H1 (cell line): ENCODE results near the gene PPP4R1. TPM values are rescaled to one million over a fixed set of nuclear protein-coding genes. Genes with fewer than 3 reads are reported as not detected.

Source experiments
- CTCF ChIA-PET: fragments of 300-600 bp; sonication (Branson Sonifier 250); formaldehyde crosslinking; loops from one replicate; lab custom pipeline; 2021; ENCODE audit not compliant: partially characterized antibody; lab: Charles Lee
- POLR2A ChIA-PET: fragments of 300-600 bp; sonication (Branson Sonifier 250); formaldehyde crosslinking; loops from one replicate; lab custom pipeline; 2021; ENCODE audit warnings: inconsistent platforms; ENCODE audit not compliant: partially characterized antibody; lab: Charles Lee
- DNase-seq, 2 experiments: peaks; one replicate each; pipeline versions ENCODE4 v3.0.0 to v3.0.0-alpha.2; 2010 to 2022; ENCODE audit warnings: low spot score in 2 of 2, low read depth in 1 of 2, mixed read lengths in 1 of 2
- FAIRE-seq: peaks from 2 replicates; lab custom pipeline; 2011; peaks lifted over from hg19 to GRCh38; lab: Jason Lieb, UNC
- H2AFZ ChIP-seq: 2 replicates; pipeline ENCODE4 v1.8.1; 2012; ENCODE audit warnings: low read length, inconsistent platforms
- H2AK5ac ChIP-seq: 2 replicates; pipeline ENCODE4 v1.6.1; 2013; ENCODE audit warnings: low read depth, low read length
- H2BK120ac ChIP-seq: replicated peaks from 2 replicates; pipeline ENCODE3; 2013; ENCODE audit warnings: low read depth, low read length, inconsistent platforms
- H2BK12ac ChIP-seq: 2 replicates; pipeline ENCODE4 v1.6.1; 2013; ENCODE audit warnings: low read depth, low read length
- H2BK15ac ChIP-seq: 2 replicates; pipeline ENCODE4 v1.6.1; 2013; ENCODE audit warnings: low read length
- H2BK20ac ChIP-seq: 2 replicates; pipeline ENCODE4 v1.6.1; 2013; ENCODE audit warnings: low read length
- H2BK5ac ChIP-seq: 2 replicates; pipeline ENCODE4 v1.6.1; 2013; ENCODE audit warnings: low read depth, low read length
- H3K14ac ChIP-seq: 2 replicates; pipeline ENCODE4 v1.6.1; 2013; ENCODE audit warnings: inconsistent platforms; ENCODE audit not compliant: insufficient read length
- H3K18ac ChIP-seq: 2 replicates; pipeline ENCODE4 v1.6.1; 2013; ENCODE audit warnings: low read length; ENCODE audit errors: extremely low read depth
- H3K23ac ChIP-seq: 2 replicates; pipeline ENCODE4 v1.6.1; 2013; ENCODE audit warnings: inconsistent platforms; ENCODE audit not compliant: insufficient read length
- H3K23me2 ChIP-seq: 2 replicates; pipeline ENCODE4 v1.6.1; 2013; ENCODE audit warnings: low read depth, low read length
- H3K27ac ChIP-seq: 2 replicates; pipeline ENCODE4 v1.6.1; 2011; ENCODE audit warnings: low read depth, low read length, inconsistent platforms
- H3K27me3 ChIP-seq, 4 experiments: replicated peaks in 1 of 4; 1 replicate in 1 of 4; 2 replicates in 3 of 4; pipeline versions ENCODE4 v1.6.1 to v1.8.1; 2011 to 2013; ENCODE audit warnings: low read length in 3 of 4, mild to moderate bottlenecking in 3 of 4, inconsistent platforms in 2 of 4, mixed read lengths in 2 of 4, moderate library complexity in 1 of 4; ENCODE audit not compliant: control insufficient read depth in 3 of 4, insufficient read depth in 3 of 4; ENCODE audit errors: extremely low read depth in 1 of 4
- H3K36me3 ChIP-seq, 4 experiments: 2 replicates each; pipeline versions ENCODE4 v1.6.1 to v1.8.1; 2011 to 2013; ENCODE audit warnings: mild to moderate bottlenecking in 4 of 4, low read length in 3 of 4, moderate library complexity in 2 of 4, control low read depth in 1 of 4, inconsistent platforms in 1 of 4; ENCODE audit not compliant: insufficient read depth in 4 of 4, control insufficient read depth in 2 of 4
- H3K4ac ChIP-seq: replicated peaks from 2 replicates; pipeline ENCODE3; 2013; ENCODE audit warnings: low read length, low read depth, mixed read lengths, inconsistent platforms; ENCODE audit not compliant: insufficient read length
- H3K4me1 ChIP-seq, 4 experiments: replicated peaks in 1 of 4; 1 replicate in 1 of 4; 2 replicates in 3 of 4; pipeline versions ENCODE4 v1.6.1 to v1.8.1; 2011 to 2013; ENCODE audit warnings: low read length in 3 of 4, inconsistent platforms in 2 of 4, mixed read lengths in 1 of 4; ENCODE audit not compliant: insufficient read depth in 4 of 4, control insufficient read depth in 3 of 4
- H3K4me2 ChIP-seq, 2 experiments: 2 replicates each; pipeline versions ENCODE4 v1.6.1 to v1.8.1; 2011 to 2013; ENCODE audit warnings: low read depth in 2 of 2, low read length in 2 of 2, control low read depth in 1 of 2, inconsistent platforms in 1 of 2, mild to moderate bottlenecking in 1 of 2; ENCODE audit not compliant: insufficient read depth in 1 of 2
- H3K4me3 ChIP-seq, 4 experiments: fragments of 200-600, 300-600 bp in 1 of 4; sonication (generic), shearing (Covaris generic), sonication (Bioruptor Twin) in 1 of 4; 2 replicates each; pipeline versions ENCODE4 v1.5.1 to v1.8.1; 2011 to 2016; ENCODE audit warnings: low read length in 4 of 4, low read depth in 3 of 4, control low read depth in 2 of 4, inconsistent platforms in 2 of 4, mild to moderate bottlenecking in 2 of 4, mixed read lengths in 1 of 4, moderate library complexity in 1 of 4; ENCODE audit not compliant: insufficient read depth in 2 of 4; ENCODE audit errors: extremely low read depth in 1 of 4
- H3K56ac ChIP-seq: replicated peaks from 2 replicates; pipeline ENCODE3; 2013; ENCODE audit warnings: low read depth, mild to moderate bottlenecking, mixed read lengths, low read length, inconsistent platforms; ENCODE audit not compliant: insufficient read length
- H3K79me1 ChIP-seq: 2 replicates; pipeline ENCODE4 v1.6.1; 2013; ENCODE audit warnings: low read depth, low read length, control low read depth
- H3K79me2 ChIP-seq, 2 experiments: 2 replicates each; pipeline versions ENCODE4 v1.6.1 to v1.8.1; 2012 to 2013; ENCODE audit warnings: low read length in 2 of 2, mild to moderate bottlenecking in 2 of 2, inconsistent platforms in 1 of 2; ENCODE audit not compliant: insufficient read depth in 2 of 2, control insufficient read depth in 1 of 2
- H3K9ac ChIP-seq, 4 experiments: replicated peaks in 1 of 4; 1 replicate in 1 of 4; 2 replicates in 3 of 4; pipeline versions ENCODE4 v1.6.1 to v1.8.1; 2011 to 2013; ENCODE audit warnings: low read depth in 3 of 4, low read length in 3 of 4, control low read depth in 2 of 4, mild to moderate bottlenecking in 2 of 4, moderate library complexity in 2 of 4, inconsistent platforms in 1 of 4; ENCODE audit errors: extremely low read depth in 1 of 4
- H3K9me3 ChIP-seq, 2 experiments: 2 replicates each; pipeline versions ENCODE4 v1.6.1 to v1.8.1; 2012 to 2013; ENCODE audit warnings: mild to moderate bottlenecking in 2 of 2, moderate library complexity in 2 of 2, control low read depth in 1 of 2, inconsistent platforms in 1 of 2, low read depth in 1 of 2, low read length in 1 of 2, mixed read lengths in 1 of 2; ENCODE audit not compliant: insufficient read depth in 2 of 2
- H4K20me1 ChIP-seq, 2 experiments: replicated peaks in 1 of 2; 2 replicates each; pipeline versions ENCODE3 to v1.8.1; 2011 to 2013; ENCODE audit warnings: inconsistent platforms in 2 of 2, low read length in 2 of 2, mild to moderate bottlenecking in 1 of 2; ENCODE audit not compliant: insufficient read depth in 2 of 2, control insufficient read depth in 1 of 2
- H4K5ac ChIP-seq: 2 replicates; pipeline ENCODE4 v1.6.1; 2013; ENCODE audit warnings: low read length, low read depth, mixed read lengths, inconsistent platforms; ENCODE audit not compliant: insufficient read length
- H4K8ac ChIP-seq: 2 replicates; pipeline ENCODE4 v1.8.0; 2013; ENCODE audit warnings: mild to moderate bottlenecking, moderate library complexity, low read length, inconsistent platforms; ENCODE audit not compliant: insufficient read depth; ENCODE audit errors: extremely low read depth
- H4K91ac ChIP-seq: replicated peaks from 2 replicates; pipeline ENCODE3; 2013; ENCODE audit warnings: low read length, mixed read lengths, inconsistent platforms; ENCODE audit not compliant: insufficient read length
- ATF3 ChIP-seq: IDR thresholded peaks from 2 replicates; pipeline ENCODE4 v1.6.1; 2011; ENCODE audit warnings: low read depth, mild to moderate bottlenecking, low read length; ENCODE audit not compliant: insufficient read depth
- EGR1 ChIP-seq: IDR thresholded peaks from 2 replicates; pipeline ENCODE4 v1.6.1; 2011; ENCODE audit warnings: low read depth, low read length, borderline replicate concordance
- HDAC2 ChIP-seq, 2 experiments: fragments of 300-600 bp in 1 of 2; sonication (generic) in 1 of 2; IDR thresholded peaks; 2 replicates each; pipeline ENCODE4 v1.6.1; 2011 to 2012; ENCODE audit warnings: low read depth in 2 of 2, low read length in 2 of 2, mild to moderate bottlenecking in 2 of 2, moderate library complexity in 2 of 2, borderline replicate concordance in 1 of 2, inconsistent platforms in 1 of 2
- HDAC6 ChIP-seq: IDR thresholded peaks from one replicate; pipeline ENCODE4 v1.7.1; 2012; ENCODE audit warnings: low read depth, mild to moderate bottlenecking, inconsistent platforms, low read length, moderate library complexity
- SAP30 ChIP-seq: fragments of 300-600 bp; sonication (generic); IDR thresholded peaks from 2 replicates; pipeline ENCODE4 v1.7.1; 2012; ENCODE audit warnings: low read length, moderate library complexity, mild to moderate bottlenecking, inconsistent platforms; ENCODE audit not compliant: insufficient read depth, insufficient replicate concordance
- SUZ12 ChIP-seq: fragments of 200-600 bp; sonication (generic); IDR thresholded peaks from 2 replicates; pipeline ENCODE4 v1.6.1; 2012; ENCODE audit warnings: mild to moderate bottlenecking, inconsistent platforms, low read length, moderate library complexity, mixed read lengths
- TBP ChIP-seq: IDR thresholded peaks from 2 replicates; pipeline ENCODE4 v1.6.1; 2011; ENCODE audit warnings: low read depth, low read length, improper control_type of control experiment
- TEAD4 ChIP-seq: IDR thresholded peaks from 2 replicates; pipeline ENCODE4 v1.6.1; 2012; ENCODE audit warnings: low read depth, low read length, inconsistent platforms, mixed read lengths
- USF2 ChIP-seq: IDR thresholded peaks from 2 replicates; pipeline ENCODE4 v1.6.1; 2011; ENCODE audit warnings: low read length, improper control_type of control experiment
- WGBS, 2 experiments: shearing (Covaris generic) in 1 of 2; methylation state at CpG; one replicate each; pipeline versions ENCODE4 v1.1.6 to v1.1.7; 2013 to 2015; ENCODE audit warnings: low lambda C conversion rate in 2 of 2, mixed read lengths in 2 of 2, inconsistent platforms in 1 of 2, low coverage in 1 of 2, missing lambda C conversion rate in 1 of 2; ENCODE audit not compliant: insufficient replicate concordance in 2 of 2, insufficient coverage in 1 of 2, insufficient read length in 1 of 2; ENCODE audit errors: extremely low coverage in 1 of 2, missing lambda C conversion rate in 1 of 2; 5-methylcytosine and 5-hydroxymethylcytosine counted together
- polyA plus RNA-seq, 7 experiments: library from polyadenylated mRNA; depleted of rRNA in 3 of 7; stranded (reverse) in 5 of 7; unstranded in 2 of 7; fragments of >200 nt in 5 of 7; fragments of 200-250 nt in 2 of 7; gene quantifications; 1 replicate in 5 of 7; 2 replicates in 1 of 7; 4 replicates in 1 of 7; pipeline versions ENCODE4 v1.2.1 to v1.2.3, GENCODE V29; 2011 to 2013; ENCODE audit warnings: missing spikeins in 2 of 7, mixed read lengths in 2 of 7
- total RNA-seq: library from RNA; stranded (reverse); fragmentation: NEBNext Ultra II Directional; extraction: Animal tissue kit (Norgen Biotek cat#: 25700); gene quantifications from 2 replicates; pipeline ENCODE4 v1.2.1, GENCODE V29; 2021

The PPP4R1 gene
- total and polyA plus RNA-seq, 2 of the 8 experiments (the other 6 are each of a cell fraction or from before 2014, with no cell fraction given) = 67.4 to 96.1 TPM

DNA sequence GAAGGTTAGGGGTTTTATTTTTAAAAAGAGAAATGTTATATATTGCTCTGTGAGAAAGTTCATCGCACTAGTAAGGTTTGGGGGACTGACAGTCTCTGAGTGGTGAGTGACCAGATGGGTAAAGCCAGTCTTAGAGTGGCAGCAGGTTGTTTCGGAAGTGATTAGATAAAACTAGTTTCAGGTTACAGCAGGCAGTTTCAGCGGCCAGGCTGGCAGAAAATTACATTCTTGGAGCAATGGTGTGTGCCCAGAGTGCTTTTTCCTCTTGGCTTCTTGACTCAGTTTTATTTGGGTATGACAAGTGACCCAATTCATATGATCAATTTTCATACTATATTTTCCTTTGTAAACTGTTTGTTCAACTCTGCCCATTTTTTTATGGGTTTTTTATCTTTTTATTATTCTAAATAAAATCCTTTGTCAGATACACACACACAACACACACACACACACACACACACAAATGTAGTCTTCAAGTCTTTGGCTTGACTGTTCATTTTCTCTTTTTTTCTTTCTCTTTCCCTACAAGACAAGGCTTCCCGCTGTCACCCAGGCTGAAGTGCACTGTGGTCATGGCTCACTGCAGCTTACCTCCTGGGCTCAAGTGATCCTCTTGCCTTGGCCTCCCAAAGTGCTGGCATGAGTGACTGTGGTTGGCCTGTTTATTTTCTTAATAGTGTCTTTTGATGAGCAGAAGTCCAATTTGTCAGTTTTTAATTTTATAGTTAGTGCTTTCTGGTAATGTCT, 108.1 kb downstream of the PPP4R1 start:
- Histone ChIP-seq H2BK120ac (no peak overlapping the region), H3K56ac (no peak overlapping the region), H2BK12ac (no peak overlapping the region), H3K4me3 (no peak overlapping the region), H3K18ac (no peak overlapping the region), H3K79me1 (no peaks in the 10 kb centered on the region; the same call in 1 of the 2 replicates), H2BK15ac (no peak overlapping the region), H2BK5ac (no peak overlapping the region), H3K4me1 (peaks cover 0 to 2% (median 0%) of the 10 kb centered on the region in 4 experiments; a peak in 1 of 7 replicates), H3K27me3 (no peaks in the 10 kb centered on the region), H3K36me3 (0 out of 8 replicates have a peak, but pooled peaks cover 0 to 4% (median 0%) of the 10 kb centered on the region in 4 experiments), H4K20me1 (peaks cover 0 to 5% of the 10 kb centered on the region in 2 experiments), H3K23ac (no peak overlapping the region), H3K14ac (no peak overlapping the region), H4K8ac (no peak overlapping the region), H3K23me2 (no peaks in the 10 kb centered on the region), H3K79me2 (peaks cover 2 to 75% of the 10 kb centered on the region in 2 experiments; a peak in 3 of 4 replicates), H2AFZ (no peak overlapping the region), H3K9me3 (no peaks in the 10 kb centered on the region), H4K91ac (no peak overlapping the region), H3K4me2 (0 out of 4 replicates have a peak overlapping the region, but pooled peaks of 1 of the 2 experiments have one; percentile 8), H2AK5ac (no peak overlapping the region), H2BK20ac (no peak overlapping the region), H3K27ac (no peak overlapping the region), H4K5ac (no peak overlapping the region), H3K9ac (no peak overlapping the region), H3K4ac (no peak overlapping the region)
- ChIA-PET POLR2A (interaction anchor here (0.6 kb wide), 1 partner anchor 30 kb away, joined by 3 read pairs; no protein-coding TSS in a partner anchor), CTCF (interaction anchor here (1.3 to 3.3 kb wide), 2 partner anchors 10 to 15 kb away, joined by 4 to 20 read pairs; no protein-coding TSS in a partner anchor)
- FAIRE-seq (no peak), DNase-seq (no peak)
- 77% methylated on average over 4 of the region's 4 CpGs; no CpG with 5 or more reads in 1 of the 2 experiments for WGBS, 2 experiments
- TF ChIP-seq SAP30 (no peak), USF2 (no peak), ATF3 (no peak), EGR1 (no peak), TBP (no peak), TEAD4 (no peak), SUZ12 (no peak), HDAC2 (IDR thresholded peaks at IDR 0.05; ENCODE audit: borderline replicate concordance in 1 of 2, low read depth in 2 of 2, low read length in 2 of 2) (no peak), HDAC6 (no peak)
